ENCODE measurements around the gene SLC7A14.

DNA sequence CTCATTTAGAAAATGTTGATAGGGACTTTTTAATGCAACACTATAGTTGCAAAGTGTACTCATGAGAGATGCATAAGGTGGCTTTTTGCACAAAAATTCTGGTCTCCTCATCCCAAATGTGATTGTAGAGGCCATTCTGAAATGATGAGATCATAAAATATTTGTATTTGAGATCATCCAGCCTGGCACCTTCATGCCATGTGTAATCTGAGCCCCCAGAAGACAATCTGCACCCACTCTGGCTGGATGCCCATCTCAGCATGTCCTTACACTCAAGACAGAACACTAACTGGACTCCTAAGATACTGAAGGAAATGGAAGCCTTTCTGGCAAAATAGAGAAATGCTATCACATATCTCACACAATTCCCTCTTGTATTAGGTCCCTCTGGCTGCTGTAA is 49.2 kb downstream of the SLC7A14 start:
- TF ChIP-seq, protein P1, sequence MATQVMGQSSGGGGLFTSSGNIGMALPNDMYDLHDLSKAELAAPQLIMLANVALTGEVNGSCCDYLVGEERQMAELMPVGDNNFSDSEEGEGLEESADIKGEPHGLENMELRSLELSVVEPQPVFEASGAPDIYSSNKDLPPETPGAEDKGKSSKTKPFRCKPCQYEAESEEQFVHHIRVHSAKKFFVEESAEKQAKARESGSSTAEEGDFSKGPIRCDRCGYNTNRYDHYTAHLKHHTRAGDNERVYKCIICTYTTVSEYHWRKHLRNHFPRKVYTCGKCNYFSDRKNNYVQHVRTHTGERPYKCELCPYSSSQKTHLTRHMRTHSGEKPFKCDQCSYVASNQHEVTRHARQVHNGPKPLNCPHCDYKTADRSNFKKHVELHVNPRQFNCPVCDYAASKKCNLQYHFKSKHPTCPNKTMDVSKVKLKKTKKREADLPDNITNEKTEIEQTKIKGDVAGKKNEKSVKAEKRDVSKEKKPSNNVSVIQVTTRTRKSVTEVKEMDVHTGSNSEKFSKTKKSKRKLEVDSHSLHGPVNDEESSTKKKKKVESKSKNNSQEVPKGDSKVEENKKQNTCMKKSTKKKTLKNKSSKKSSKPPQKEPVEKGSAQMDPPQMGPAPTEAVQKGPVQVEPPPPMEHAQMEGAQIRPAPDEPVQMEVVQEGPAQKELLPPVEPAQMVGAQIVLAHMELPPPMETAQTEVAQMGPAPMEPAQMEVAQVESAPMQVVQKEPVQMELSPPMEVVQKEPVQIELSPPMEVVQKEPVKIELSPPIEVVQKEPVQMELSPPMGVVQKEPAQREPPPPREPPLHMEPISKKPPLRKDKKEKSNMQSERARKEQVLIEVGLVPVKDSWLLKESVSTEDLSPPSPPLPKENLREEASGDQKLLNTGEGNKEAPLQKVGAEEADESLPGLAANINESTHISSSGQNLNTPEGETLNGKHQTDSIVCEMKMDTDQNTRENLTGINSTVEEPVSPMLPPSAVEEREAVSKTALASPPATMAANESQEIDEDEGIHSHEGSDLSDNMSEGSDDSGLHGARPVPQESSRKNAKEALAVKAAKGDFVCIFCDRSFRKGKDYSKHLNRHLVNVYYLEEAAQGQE (IDR thresholded peaks at IDR 0.05; ENCODE audit: insufficient read depth in 1 of 2, low read depth in 2 of 2, low read length in 2 of 2): no peak
- TF ChIP-seq SIN3A (IDR thresholded peaks at IDR 0.05; ENCODE audit: borderline replicate concordance, insufficient read depth, low read length) (no peak), POLR2AphosphoS5 (IDR thresholded peaks at IDR 0.05; ENCODE audit: low read depth, low read length) (no peak), TAF1 (IDR thresholded peaks at IDR 0.05; ENCODE audit: borderline replicate concordance, insufficient read depth, low read length) (no peak), FOXP2 (optimal IDR thresholded peaks at IDR 0.05; ENCODE audit: borderline replicate concordance, extremely low read depth, extremely low read length, insufficient read depth) (no peak)

Measured in PFSK-1 (cell line).